Muscle layer of colon (tissue), 2 donors: ENCODE measurements around the gene SPRR1A.

Experiments used
- H3K27ac ChIP-seq: one replicate; pipeline ENCODE4 v1.7.0; 2013; ENCODE audit warnings: low read depth, mild to moderate bottlenecking, low read length, moderate library complexity
- H3K27me3 ChIP-seq, 2 donors: one replicate each; pipeline ENCODE4 v1.7.0; 2013; ENCODE audit warnings: low read length in 2 of 2, mild to moderate bottlenecking in 2 of 2; ENCODE audit not compliant: insufficient read depth in 2 of 2, control insufficient read depth in 1 of 2
- H3K36me3 ChIP-seq: one replicate; pipeline ENCODE4 v1.7.0; 2013; ENCODE audit warnings: mild to moderate bottlenecking, low read length; ENCODE audit not compliant: insufficient read depth
- H3K4me1 ChIP-seq: one replicate; pipeline ENCODE4 v1.7.0; 2013; ENCODE audit warnings: mild to moderate bottlenecking, low read length; ENCODE audit not compliant: insufficient read depth
- H3K4me3 ChIP-seq, 2 donors: one replicate each; pipeline ENCODE4 v1.7.0; 2013; ENCODE audit warnings: low read length in 2 of 2, low read depth in 1 of 2, mild to moderate bottlenecking in 1 of 2, moderate library complexity in 1 of 2
- H3K9ac ChIP-seq: one replicate; pipeline ENCODE4 v1.7.0; 2013; ENCODE audit warnings: low read length
- H3K9me3 ChIP-seq: one replicate; pipeline ENCODE4 v1.7.0; 2013; ENCODE audit warnings: mild to moderate bottlenecking, low read length
- donor health status: abdominal sarcoma.
- donor health status: Adenocarcinoma of cecum.

Gene SPRR1A

GRCh38 chr1:152983743-152984142 lies at the start of gene SPRR1A:
TSS of gene SPRR1A (plus strand) at chr1:152984081. CDS start at chr1:152985231, 1,150 bp downstream.
- Histone ChIP-seq H3K36me3 (no peaks in the 10 kb centered on the region), H3K27me3 (no peaks in the 10 kb centered on the region), H3K27ac (no peak within 1 kb of the TSS), H3K4me1 (no peaks in the 10 kb centered on the region), H3K4me3 (no peak within 1 kb of the TSS), H3K9me3 (no peaks in the 10 kb centered on the region), H3K9ac (no peak within 1 kb of the TSS)

GRCh38 chr1:152940614-152941013 lies 43.3 kb upstream of the SPRR1A start:
- H3K9ac ChIP-seq: no peak overlapping the region
- H3K4me1 ChIP-seq: no peaks in the 10 kb centered on the region
- no peaks in the 10 kb centered on the region for H3K9me3 ChIP-seq
- H3K27me3 ChIP-seq: no peaks in the 10 kb centered on the region
- no peak overlapping the region for H3K4me3 ChIP-seq
- H3K36me3 ChIP-seq: no peaks in the 10 kb centered on the region
- H3K27ac ChIP-seq: no peak overlapping the region

- no peaks in the 10 kb centered on the region for H3K4me1 ChIP-seq
- H3K36me3 ChIP-seq: no peaks in the 10 kb centered on the region
- H3K27ac ChIP-seq: no peak overlapping the region
- H3K9ac ChIP-seq: no peak overlapping the region
- H3K27me3 ChIP-seq: no peaks in the 10 kb centered on the region
- H3K9me3 ChIP-seq: no peaks in the 10 kb centered on the region
- no peak overlapping the region for H3K4me3 ChIP-seq
Measured at GRCh38 chr1:152941037-152941711, 42.7 kb upstream of the SPRR1A start.

- Histone ChIP-seq H3K27me3 (no peaks in the 10 kb centered on the region), H3K9ac (no peak overlapping the region), H3K4me3 (no peak overlapping the region), H3K4me1 (no peaks in the 10 kb centered on the region), H3K27ac (no peak overlapping the region), H3K36me3 (no peaks in the 10 kb centered on the region), H3K9me3 (no peaks in the 10 kb centered on the region)
Measured at GRCh38 chr1:152942161-152942560, 41.7 kb upstream of the SPRR1A start.

GRCh38 chr1:152946248-152946647 lies 37.6 kb upstream of the SPRR1A start:
- Histone ChIP-seq H3K27ac (no peak overlapping the region), H3K4me3 (no peak overlapping the region), H3K9me3 (no peaks in the 10 kb centered on the region), H3K27me3 (no peaks in the 10 kb centered on the region), H3K4me1 (no peaks in the 10 kb centered on the region), H3K36me3 (no peaks in the 10 kb centered on the region), H3K9ac (no peak overlapping the region)

GRCh38 chr1:152946651-152947256 lies 37.1 kb upstream of the SPRR1A start, which contains the start of gene SPRR5:
TSS of gene SPRR5 (plus strand) at chr1:152947206. CDS start at chr1:152948555, 1,349 bp downstream.
- Histone ChIP-seq H3K9me3 (no peaks in the 10 kb centered on the region), H3K36me3 (no peaks in the 10 kb centered on the region), H3K4me3 (no peak within 1 kb of the TSS), H3K27me3 (no peaks in the 10 kb centered on the region), H3K27ac (no peak within 1 kb of the TSS), H3K9ac (no peak within 1 kb of the TSS), H3K4me1 (no peaks in the 10 kb centered on the region)

- no peaks in the 10 kb centered on the region for H3K9me3 ChIP-seq
- H3K27ac ChIP-seq: no peak overlapping the region
- H3K9ac ChIP-seq: no peak overlapping the region
- H3K27me3 ChIP-seq: no peaks in the 10 kb centered on the region
- no peaks in the 10 kb centered on the region for H3K36me3 ChIP-seq
- H3K4me1 ChIP-seq: no peaks in the 10 kb centered on the region
- H3K4me3 ChIP-seq: no peak overlapping the region
Measured at GRCh38 chr1:152951711-152952110, 32.2 kb upstream of the SPRR1A start.

GRCh38 chr1:152953761-152954160 lies 30.1 kb upstream of the SPRR1A start:
- Histone ChIP-seq H3K9me3 (no peaks in the 10 kb centered on the region), H3K9ac (no peak overlapping the region), H3K4me3 (no peak overlapping the region), H3K4me1 (no peaks in the 10 kb centered on the region), H3K27ac (no peak overlapping the region), H3K36me3 (no peaks in the 10 kb centered on the region), H3K27me3 (no peaks in the 10 kb centered on the region)

- Histone ChIP-seq H3K4me1 (no peaks in the 10 kb centered on the region), H3K4me3 (no peak overlapping the region), H3K27ac (no peak overlapping the region), H3K9me3 (no peaks in the 10 kb centered on the region), H3K9ac (no peak overlapping the region), H3K27me3 (no peaks in the 10 kb centered on the region), H3K36me3 (no peaks in the 10 kb centered on the region)
Measured at GRCh38 chr1:152954436-152954835, 29.4 kb upstream of the SPRR1A start.

- Histone ChIP-seq H3K4me1 (no peaks in the 10 kb centered on the region), H3K9me3 (no peaks in the 10 kb centered on the region), H3K27me3 (no peaks in the 10 kb centered on the region), H3K36me3 (no peaks in the 10 kb centered on the region), H3K27ac (no peak overlapping the region), H3K9ac (no peak overlapping the region), H3K4me3 (no peak overlapping the region)
Measured at GRCh38 chr1:152957561-152957960, 26.3 kb upstream of the SPRR1A start.

- no peaks in the 10 kb centered on the region for H3K27me3 ChIP-seq
- H3K4me1 ChIP-seq: no peaks in the 10 kb centered on the region
- no peak overlapping the region for H3K9ac ChIP-seq
- H3K4me3 ChIP-seq: no peak overlapping the region
- no peaks in the 10 kb centered on the region for H3K9me3 ChIP-seq
- no peak overlapping the region for H3K27ac ChIP-seq
- no peaks in the 10 kb centered on the region for H3K36me3 ChIP-seq
Measured at GRCh38 chr1:152959273-152959672, 24.6 kb upstream of the SPRR1A start.
